RPMI8226 (cell line): Measurements from ENCODE around the gene CNTN5.

Experiments used
- DNase-seq: peaks from one replicate; pipeline ENCODE4 v3.0.0-alpha.2; 2015

CNTN5 gene

DNA sequence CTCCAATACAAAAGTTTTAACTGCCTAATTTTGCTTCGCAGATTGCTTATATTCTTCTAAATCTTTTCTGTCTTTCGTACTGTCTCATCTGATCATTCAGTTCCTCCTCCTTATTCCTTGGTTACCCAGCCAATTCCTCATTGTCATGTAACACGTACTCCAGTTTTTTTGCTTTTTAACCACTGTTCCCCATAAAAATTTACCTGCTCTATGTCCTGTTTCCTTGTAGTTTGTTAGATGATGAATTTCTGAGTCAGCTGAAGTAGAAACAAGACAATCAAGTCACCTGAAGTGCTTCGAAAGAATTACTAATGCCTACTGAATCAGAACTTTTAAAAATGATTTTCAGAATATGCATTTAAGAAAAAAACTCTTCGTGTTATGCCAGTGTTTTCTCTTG lies 150.6 kb downstream of the CNTN5 start:
- DNase-seq = no peak

DNA sequence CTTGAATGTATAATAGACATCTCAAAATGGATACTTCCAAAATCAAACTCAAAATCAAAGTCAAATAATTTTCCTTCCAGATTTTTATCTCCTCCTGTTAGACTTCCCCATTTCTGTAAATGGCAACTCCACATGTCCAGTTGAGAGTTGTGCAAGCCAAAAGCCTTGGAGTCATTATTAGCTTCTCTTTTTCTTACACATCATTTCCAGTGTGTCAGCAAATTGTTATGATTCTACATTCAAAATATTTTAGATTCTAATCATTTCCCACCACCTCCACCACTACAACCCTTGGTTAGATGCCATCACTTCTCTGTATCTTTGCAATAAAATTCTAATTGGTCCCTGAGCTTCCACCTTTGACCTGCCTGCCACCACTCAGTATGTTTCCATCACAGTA lies 155.7 kb downstream of the CNTN5 start:
- DNase-seq = no peak

DNA sequence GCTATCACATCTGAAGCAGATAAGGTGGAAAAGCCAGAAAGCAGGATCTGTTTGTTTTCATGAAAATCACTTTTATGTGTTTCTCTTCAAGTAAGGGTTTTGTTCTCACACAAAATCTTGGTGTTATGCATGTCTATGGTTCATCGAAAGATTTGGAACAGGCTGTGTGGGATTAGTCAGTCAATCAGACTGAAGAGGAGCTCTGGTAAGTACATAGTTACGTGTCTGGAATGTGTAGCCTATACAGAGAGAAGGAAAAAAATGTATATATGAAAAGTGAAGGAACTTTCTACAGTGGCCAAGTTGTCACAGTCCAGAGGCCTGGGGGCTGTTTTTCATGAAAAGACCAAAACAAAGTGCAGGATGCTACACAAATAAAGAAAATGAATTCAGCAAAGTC lies 156.7 kb downstream of the CNTN5 start:
- no peak for DNase-seq

DNA sequence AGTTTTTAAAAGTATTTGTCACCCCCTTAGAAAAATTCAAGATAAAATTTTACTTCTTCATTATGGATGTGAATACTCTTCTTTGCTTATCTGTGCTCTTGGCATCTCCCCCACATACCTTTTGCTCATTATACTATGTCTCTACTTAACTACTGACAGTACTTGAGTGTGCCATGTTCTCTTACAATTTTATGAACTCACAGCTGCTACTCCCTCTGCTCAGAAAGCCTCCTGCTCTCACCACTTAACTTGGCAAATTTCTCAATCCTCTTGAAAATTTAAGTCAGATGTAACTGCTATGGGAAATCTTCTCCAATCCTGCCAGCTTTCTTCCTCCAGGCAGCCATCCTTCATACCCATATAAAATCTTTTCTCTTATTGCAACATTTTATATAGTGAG lies 163.4 kb downstream of the CNTN5 start:
- no peak for DNase-seq

DNA sequence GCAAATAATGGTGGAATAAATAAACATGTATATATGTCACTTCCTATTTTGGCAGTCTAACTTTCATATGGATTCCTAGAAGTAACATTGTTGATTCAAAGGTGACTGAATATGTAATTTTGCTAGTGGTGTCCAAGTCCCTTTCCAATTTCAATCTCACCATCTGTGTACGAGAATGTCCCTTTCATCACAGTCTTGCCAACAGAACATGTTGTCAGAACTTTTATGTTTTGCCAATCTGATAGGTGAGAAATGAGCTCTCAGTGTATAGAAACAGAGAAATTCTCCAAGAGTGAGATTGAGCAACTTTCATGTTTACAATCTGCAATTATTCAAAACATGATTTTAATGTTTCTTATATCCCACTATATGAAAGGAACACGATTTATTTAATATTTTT lies 167.5 kb downstream of the CNTN5 start:
- no peak for DNase-seq

DNA sequence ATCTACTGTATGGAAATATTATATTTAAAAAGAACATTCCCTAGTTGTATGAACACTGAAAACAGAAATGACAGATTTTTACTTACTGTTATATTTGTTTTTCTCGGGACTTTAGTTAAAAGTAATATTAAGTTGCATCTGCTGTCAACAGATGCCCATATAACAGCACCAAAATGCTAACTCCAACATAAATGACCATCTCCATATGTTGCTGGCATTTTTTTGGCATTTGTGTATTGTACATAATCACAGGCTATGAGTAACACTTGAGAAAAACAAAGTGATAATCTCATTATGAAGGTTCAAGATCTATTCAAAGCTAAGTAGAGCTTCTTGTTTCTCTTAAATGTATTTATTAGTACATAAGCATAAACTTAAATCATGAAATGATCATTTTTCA lies 172.0 kb downstream of the CNTN5 start:
- no peak for DNase-seq

DNA sequence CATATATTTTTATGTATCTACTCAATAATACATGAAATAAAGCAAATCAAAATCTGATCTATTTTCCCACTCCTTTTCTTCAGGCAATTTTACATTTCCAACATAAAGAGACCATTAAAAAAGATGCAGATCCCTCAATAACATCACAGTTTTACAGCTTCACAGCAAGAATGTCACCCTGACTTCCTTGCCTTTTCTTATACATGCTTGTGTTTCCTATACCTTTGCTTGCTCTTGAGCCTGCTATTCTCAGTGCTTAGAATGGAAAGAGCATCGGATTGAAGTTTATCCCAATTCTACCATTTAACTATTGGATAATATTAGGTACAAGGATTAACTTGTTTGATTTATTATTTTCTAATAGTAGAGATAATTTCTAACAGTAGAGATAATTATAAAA lies 176.7 kb downstream of the CNTN5 start:
- no peak for DNase-seq

DNA sequence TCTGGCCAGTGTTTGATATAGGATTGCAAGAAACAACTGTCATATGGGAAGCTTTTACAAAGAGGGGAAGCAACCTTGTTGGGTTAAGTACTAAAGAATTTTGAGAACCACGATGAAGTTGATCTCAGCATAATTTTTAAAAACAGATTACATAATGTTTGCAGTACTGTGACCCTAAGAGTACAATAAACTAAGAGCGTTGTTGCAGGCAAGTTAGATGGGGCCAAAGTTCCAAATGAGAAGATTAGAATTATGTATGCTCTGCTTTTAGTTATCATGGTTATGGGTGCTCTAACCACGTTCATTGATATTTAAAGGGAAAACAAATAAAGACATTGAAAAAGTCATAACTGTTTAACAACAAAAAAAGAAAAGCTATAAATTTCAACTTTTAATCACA lies 177.5 kb downstream of the CNTN5 start:
- no peak for DNase-seq

DNA sequence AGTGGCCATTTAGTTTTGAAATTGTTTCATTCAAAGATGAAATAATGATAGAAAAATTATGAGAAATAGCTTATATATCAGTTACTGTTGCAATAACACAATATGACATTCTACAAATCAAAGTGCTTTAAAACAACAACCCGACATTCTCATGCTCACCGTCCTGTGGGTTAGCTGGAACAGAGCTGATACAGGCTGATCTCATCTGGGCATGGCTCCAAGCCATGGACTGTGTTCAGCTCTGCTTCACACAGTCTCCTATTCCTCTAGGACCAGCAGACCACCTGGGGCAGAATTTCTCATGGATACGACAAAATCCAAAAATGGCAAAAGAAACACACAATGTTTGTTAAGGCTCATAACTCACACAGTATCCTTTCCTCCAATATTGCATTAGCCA lies 178.6 kb downstream of the CNTN5 start:
- DNase-seq = no peak

DNA sequence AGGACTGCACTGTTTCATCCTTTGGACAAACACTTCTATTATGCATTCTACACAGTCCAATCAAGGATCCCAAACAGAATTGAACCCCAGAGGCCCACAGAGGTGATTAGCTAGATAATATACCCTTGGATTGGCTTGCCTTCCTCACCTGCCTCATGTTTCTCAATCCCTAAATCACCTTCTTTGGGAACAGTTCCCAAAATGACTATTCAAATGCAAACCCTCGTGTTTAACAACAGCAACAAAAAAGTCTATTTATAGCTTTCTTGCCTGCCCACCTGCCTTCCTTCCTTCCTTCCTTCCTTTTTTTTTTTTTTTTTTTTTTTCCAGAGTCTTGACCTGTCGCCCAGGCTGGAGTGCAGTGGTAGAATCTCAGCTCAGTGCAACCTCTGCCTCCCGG lies 180.0 kb downstream of the CNTN5 start:
- no peak for DNase-seq

DNA sequence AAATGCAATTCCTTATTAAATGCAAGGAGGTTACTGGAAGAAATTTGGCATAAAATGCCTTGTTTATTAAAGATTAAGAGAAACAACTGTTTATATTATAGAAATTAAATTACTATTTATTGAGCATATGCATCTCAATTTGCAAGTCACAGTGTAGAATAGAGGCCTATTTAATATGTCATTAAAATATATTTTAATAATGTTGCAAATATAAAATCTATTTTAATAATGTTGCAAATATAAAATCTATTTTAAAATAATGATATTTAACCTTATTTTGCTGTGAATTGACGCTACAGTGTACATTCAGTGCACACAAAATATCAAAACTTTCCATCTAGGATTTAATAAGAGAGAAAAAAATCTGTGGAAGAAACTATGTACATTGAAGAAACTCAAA lies 188.1 kb downstream of the CNTN5 start:
- DNase-seq = no peak

DNA sequence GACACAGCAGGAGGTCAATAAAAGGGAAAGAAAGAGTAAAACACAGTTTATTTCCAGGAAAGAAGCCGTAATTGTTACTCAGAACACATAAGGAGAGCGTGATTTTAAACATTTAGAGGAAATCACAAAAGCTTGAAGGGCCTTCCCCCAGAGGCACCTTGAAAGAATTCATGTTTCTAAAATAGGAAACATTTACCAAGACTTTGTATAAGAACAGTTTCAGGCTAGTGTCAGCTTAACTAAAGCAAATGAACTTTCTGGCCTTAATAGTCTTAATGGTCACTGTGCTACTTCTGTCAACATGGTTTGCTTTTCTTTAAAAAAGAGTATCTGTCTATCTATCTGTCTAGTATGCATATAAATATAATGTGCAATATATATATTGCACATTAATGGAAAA lies 208.8 kb downstream of the CNTN5 start:
- no peak for DNase-seq

DNA sequence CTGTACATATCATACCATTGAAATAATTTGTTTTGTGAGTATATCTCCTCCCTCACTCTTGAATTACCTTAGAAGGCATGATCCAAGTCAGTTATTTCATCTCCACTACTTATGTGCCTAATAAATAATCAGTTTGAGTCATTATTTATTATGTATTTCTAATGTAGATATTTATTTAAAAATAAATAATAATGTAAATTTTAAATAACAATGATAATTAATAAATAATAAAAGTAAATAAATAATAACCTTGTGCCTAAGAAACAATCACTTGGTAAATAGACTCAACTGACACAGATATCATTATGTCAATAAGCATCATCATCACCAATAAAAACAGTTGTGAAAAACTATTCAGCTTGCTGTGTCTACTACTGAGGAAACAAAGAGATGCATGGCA lies 213.8 kb downstream of the CNTN5 start:
- no peak for DNase-seq

DNA sequence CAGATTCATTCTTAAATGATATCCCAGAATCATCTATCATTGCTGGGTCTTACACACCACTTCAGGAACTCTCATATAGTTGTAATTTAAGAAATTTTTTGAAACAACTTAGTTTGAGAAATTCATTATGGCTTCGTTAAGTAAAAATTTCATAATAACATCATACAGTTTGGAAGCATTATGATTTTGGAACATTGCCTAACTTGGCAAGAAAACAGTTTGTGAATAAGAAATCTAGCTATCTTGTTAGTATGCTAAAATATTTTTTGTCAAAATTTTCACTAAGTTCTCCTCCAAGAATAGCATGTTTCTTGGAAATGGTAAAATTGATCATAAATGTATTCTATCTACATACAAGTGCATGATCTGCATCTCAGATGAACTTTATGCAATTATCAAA lies 217.7 kb downstream of the CNTN5 start:
- DNase-seq = no peak

DNA sequence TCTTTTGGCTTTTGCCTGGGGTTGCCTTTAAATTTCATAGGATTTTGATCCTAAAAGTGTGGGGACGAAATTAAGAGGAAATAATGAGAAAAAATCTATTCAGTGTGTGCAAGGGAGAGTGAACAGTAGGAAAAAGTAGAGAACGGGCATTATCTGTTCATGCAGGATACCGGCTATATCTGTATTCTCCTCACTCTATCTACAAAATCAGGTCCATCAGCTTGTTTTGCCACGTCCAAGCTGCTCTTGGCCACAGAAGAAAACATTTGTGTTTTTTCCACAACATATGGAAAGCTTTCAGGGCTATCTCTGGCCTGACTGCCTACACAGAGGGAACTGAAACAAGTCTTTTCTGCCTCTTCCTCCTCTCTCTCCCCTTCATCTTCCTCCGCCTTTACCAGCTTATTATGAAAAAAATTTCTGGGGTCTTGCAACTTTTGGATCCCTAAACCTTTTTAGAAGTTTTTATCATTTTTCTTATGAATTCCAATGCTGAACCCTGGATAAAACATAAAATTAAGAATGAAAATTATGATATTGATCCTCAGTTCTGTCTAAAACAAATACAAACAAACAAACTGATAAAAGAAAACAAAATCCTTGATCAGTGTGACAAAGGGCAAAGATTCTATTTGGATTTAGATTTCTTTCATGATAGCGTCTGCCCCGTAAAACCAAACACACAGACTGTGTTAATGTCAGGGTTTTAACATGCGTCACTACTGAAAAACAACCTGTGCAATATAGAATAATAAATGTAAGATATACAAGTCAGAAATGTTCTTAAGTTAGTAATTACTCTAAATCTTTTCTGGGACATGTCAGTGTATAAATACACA lies 219.7 kb downstream of the CNTN5 start:
- DNase-seq = no peak

DNA sequence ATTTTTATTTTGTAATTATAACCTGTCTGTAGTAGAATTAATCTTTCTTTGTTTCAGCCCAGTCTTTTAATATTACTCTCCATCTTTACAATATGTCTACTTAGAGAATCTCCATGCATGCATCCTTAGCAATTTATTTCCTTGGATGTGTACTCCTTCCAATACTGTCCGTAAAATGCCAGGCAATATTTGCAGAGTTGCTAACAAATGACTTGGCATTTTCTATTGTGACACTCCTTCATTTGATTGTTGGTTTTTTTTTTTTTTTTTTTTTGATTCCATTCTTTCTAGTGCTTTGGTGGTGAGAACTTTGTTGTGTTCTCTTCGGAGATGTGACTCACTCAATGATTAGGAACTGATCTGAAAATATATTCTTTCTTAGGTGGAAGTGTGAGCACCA lies 220.3 kb downstream of the CNTN5 start:
- DNase-seq = no peak

DNA sequence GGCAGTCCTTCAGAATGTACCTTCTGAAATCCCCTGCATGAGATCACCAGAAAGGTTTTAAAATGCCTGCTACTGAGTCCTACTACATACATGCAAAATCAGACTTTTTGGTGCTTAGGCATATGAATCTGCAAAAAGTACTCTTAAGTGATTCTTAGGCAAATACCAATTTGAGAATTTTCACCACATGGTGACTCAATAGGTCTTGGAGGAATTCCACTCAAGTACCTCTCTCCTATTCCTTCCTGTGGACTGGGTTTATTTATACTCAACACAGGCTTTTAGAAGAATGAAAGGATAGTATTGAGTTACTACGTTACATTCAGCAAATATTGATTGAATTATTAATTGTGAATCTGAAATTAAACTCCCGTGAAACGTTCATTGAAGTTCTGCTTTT lies 223.9 kb downstream of the CNTN5 start:
- DNase-seq = no peak

DNA sequence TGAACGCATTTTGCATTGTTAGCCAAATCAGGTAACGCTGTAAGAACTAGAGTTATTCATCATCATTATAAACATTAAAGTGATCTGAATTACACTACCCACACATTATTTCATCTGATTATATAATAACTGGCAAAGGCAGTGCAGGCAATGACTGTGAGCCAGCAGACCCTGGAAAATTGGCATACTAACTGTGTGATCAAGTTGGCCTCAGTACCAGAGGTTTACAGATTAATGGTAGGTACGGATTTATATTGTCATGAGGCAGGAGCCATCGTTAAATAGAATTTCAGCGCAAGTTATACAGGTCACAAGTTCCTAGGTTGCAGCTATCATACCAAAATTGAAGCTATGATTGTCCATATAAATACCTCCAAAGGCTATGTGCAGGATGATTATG lies 225.4 kb downstream of the CNTN5 start:
- no peak for DNase-seq

DNA sequence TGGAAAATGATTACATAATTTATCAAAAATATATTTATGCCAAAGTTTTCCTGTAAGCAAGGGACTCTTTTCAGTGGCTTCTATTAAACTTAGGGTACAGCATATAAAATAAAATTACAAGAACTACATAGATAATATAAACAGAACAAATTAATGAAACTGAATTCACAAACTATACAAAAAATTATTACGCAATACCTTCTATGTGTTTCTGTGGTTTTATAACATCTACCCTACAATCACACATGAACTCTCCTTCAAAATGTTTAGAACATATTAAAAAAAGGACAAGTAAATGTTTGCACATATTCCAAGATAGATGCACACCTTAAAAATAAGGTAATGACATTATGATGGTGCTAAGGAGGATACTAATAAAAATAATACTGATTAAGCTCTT lies 235.9 kb downstream of the CNTN5 start:
- no peak for DNase-seq

DNA sequence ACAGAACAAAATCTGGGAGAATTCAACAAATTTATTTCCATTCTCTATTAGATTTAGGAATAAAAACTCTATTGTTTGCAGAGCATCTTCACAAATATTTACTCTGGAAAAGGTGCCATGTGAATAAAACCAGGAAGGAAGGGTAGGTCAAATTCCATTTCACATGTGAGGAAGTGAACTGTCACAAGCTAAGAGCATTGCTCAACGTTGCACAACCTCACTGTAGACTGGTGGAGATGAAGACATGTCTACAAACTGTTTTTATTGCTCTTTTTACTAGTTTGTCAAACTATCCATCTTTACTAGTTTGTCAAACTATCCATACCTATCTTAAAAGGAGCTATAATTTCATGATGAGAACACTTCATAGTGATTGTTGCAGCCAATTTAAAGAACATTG lies 236.4 kb downstream of the CNTN5 start:
- no peak for DNase-seq

DNA sequence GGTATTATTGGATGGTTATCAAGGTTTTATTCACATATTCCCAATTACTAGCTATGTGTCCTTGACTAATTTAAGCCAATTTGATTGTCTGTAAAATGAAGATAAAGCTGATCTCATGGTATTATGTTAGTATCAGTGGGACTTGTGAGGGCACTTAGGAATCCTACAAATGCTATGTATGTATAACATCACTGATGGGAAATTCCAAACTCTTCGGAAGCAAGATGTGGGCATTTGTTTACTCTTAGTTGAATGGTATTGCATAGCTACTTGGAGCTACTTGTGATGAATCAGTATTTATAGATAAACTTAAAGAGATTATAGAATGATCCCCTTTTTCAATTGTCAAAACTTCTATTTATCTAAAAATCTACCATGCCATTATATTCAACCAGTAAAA lies 239.9 kb downstream of the CNTN5 start:
- DNase-seq = no peak

DNA sequence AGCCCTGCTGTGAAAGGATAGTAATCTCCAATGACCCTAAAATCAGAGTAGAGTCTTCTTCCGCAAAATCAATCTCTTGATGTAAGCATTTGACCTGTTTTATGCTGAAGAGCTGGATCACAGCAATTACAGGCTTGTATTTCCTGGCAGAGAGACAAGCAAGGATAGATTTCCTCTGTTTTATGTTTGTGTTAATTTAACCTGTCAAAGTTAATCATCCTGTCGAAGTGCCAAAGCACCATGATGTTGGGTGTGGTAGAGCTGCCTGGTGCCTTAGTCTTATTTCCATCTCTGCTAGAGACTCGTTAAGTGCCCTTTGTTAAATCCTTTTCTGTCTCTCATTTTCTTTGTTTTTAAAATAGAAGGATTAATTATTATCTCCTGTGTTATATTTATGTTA lies 248.1 kb downstream of the CNTN5 start:
- no peak for DNase-seq

DNA sequence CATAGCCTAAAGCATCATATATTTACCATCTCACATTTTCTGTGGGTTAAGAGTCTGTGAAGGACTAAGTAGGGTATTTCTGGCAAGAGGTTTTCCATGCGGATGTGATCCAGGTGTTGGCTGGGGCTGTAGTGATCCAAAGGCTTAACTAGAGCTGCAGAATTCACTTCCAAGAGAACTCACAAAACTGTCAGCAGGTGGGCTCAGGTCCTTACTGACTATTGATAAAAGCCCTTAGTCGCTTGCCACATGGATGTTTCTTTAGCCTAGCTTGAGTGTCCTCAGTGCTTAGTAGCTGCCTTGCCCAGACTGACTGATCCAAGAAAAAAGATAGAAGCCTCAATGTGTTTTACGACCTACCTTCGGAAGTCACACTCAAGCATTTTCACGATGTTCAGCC lies 250.8 kb downstream of the CNTN5 start:
- no peak for DNase-seq

DNA sequence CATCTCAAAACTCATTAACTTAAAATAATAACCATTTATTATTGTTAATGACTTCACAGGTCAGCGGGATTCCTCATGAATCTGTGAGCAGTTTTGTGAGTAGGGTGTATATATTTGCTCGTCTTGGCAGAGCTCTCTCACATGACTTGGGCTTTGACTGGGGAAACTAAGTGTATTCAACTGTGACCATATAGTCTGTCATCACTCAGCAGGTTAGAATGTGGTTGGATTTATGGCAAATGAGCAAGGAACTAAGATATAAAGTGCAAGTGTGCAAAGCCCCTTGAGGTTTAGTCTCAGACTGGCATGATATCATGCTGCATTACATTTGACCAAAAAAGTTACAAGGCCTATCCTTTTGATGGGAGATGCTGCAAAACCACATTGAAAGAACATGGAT lies 254.8 kb downstream of the CNTN5 start:
- DNase-seq = no peak

DNA sequence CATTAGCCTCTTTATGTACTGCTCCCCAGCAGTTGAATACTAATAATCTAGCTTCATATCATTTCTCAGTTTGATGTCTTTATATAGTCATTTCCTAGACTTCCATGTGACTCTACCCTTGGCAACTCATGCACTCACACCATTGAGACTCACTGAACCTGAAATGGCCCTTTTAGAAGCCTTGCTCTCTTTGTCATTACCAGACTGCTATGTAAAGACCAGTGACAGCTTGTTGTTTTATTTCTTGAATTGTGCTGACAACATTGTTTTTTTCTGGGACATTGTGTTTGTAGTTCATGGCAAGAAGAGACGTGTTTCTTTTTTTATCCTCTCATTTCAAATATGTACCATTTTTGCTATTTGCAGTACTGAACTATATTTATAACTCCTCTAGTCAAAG lies 256.5 kb downstream of the CNTN5 start:
- no peak for DNase-seq

DNA sequence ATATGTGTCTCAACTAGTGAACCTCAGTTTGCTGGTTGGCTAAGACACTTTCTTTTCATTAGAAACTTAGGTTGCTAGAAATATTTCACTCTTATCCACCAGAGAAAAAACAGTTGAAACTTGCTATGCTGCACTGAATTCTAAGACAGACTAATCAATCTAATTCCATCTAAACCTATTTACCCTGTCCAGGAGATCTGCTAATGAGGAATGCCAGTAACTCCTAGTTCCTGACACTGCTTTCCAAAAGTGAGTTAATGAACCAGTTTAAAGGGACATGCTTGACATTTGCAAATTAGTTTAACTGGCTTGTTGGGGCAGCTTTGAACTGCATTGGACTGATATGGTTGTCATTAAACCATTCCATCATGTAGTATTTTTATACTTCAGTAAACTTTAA lies 258.5 kb downstream of the CNTN5 start:
- DNase-seq = no peak
